GM18505 (cell line): ENCODE data around the gene TAP2.

Experiments
- ATAC-seq: cut with Tn5 transposase; IDR thresholded peaks from one replicate; pipeline ENCODE4 v1.9.1; 2021; ENCODE audit not compliant: unreplicated experiment
- POLR2A ChIP-seq: IDR thresholded peaks from 4 replicates; pipeline ENCODE4 v1.6.1; 2011; ENCODE audit warnings: borderline replicate concordance; ENCODE audit not compliant: insufficient read depth, insufficient read length; ENCODE audit errors: extremely low read depth

TAP2 gene

DNA sequence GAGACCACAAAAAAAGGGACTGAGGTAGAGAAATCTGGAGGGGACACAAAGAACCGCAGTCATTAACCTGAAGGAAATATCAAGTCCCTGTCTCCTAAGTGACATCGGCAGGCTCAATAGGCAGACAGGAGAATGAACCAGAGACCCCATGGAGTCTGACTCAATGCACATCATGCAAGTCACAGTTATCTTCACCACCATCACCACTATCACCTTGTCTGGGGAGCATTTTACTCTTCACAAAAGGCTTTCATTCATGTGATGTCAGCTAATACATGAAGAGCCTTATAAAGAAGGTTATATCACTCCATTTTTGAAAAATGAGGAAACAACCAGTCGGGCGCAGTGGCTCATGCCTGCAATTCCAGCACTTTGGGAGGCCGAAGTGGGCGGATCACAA is 10.6 kb upstream of the TAP2 start:
- no peak for ATAC-seq
- TF ChIP-seq POLR2A = no peak

DNA sequence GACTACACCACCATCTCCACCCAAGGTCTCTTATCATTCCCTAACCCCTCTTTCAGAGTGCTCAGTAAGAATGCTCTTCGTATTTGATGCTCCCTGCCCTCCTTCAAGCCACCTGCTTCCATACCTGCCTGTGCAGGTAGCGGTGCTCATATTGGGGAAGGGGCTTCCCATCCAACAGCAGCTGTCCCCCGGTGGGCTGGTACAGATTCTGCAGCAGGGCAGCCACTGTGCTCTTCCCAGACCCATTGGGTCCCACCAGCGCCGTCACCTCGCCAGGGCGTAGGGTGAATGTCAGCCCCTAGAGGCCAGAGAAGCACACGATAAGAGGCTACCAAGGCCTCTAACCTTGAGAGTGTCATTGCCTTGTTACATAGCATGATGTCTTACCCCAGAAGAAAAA is 9.3 kb upstream of the TAP2 start:
- peak; percentile 13 for TF ChIP-seq POLR2A
- no peak for ATAC-seq

GRCh38 chr6:32847004-32847403 is 8.5 kb upstream of the TAP2 start:
- TF ChIP-seq POLR2A = no peak
- no peak for ATAC-seq

DNA sequence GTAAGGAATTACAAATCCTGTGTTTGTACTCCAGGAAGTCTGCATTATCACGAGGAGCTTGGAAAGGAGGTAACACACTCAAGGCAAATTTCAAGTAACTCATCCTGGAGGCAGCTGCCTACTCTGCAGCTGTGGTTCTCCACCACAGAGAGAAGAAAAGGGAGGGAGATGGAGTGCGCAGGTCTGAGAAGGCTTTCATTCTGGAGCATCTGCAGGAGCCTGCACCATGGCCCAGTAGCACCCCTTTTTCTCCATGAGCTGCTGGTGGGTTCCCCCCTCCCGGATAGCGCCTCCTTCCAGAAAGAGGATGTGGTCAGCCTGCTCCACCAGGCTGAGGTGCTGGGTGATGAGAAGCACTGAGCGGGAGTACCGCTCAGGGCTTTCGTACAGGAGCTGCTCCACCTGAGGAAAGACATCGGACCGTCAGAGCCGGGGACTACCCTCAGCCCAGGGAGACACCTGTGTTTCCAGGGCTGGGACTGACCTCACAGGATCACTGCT is 6.9 kb upstream of the TAP2 start:
- ATAC-seq = no peak
- peak; percentile 76 for TF ChIP-seq POLR2A

GRCh38 chr6:32844839-32845383 is 6.4 kb upstream of the TAP2 start:
- ATAC-seq = no peak
- TF ChIP-seq POLR2A = peak; percentile 84

DNA sequence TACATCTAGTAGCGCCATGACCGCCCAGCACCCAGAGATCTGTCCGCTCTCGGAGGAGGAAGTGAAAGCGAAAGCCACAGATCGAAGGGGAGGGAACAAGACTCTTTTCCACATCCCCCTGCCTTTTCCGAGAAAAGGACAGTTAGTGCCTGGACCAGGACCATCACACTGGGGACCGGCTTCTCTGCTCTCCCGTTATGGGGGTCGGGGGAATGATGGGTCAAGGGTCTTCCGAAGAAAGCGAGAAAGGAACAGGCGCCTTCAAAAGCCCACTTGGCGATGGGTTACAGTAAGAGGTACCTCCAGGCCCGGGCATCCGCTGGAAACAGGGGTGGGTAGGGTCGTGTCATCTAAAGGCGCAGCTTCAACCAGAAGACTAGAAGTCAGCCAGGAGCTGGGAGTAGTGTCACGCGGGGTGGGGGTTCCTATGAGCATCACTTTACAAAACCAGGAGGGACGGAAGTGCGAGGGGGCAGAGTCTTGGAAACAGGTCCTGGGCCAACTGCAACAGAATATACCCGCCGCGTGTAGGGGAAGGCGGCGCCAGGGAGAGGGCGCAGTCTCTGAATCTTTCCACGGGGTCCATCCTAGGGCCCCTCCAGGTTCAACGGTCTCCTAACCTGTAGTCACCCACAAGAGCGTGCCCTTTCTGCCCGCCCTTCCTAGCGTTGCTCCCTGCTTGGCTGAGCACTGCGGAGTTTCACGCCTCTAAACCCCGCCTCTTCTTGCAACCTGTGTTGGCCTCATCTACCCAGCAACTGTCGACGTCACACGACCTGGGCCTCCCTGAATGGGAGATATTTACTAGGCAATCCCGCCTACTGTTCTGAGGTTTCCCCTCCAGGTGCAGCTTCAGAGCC is 5.7 kb upstream of the TAP2 start, which contains the start of gene PSMB8:
Gene PSMB8 (minus strand): TSS at position 69 of the 860 bp plus-strand sequence. CDS start 51 bp downstream, at position 18.
- peak; percentile 96 for TF ChIP-seq POLR2A
- ATAC-seq = peak; percentile 66

DNA sequence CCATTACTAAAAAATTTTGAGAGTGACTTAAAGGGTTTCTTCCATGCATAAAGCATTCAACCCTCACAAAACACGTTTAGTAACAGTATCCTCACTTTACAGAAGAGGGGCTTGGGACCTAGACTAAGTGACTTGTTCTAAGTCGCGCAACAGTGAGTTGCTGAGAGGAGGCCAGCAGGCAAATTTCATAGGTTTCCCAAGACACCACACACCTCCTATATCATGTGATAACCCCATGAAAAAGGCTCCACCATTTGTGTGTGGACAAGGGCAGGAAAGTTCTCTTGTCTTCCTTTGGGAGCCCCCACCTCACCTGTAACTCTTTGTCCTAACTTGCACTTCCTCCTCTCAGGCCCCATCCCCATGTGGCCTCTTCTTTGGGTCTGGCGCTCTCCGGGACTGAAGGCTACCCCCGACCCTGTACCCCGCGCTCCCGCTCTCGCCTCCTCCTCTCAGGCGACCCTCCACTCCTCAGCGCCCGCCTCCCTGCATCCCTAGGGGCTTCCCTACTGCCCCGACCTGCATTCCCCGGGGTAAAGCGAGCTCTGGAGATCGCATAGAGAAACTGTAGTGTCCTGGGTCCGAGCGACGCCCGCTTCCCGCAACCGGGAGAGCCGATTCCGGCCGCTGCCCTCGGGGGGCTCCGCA is 4.9 kb upstream of the TAP2 start:
- no peak for ATAC-seq
- no peak for TF ChIP-seq POLR2A

DNA sequence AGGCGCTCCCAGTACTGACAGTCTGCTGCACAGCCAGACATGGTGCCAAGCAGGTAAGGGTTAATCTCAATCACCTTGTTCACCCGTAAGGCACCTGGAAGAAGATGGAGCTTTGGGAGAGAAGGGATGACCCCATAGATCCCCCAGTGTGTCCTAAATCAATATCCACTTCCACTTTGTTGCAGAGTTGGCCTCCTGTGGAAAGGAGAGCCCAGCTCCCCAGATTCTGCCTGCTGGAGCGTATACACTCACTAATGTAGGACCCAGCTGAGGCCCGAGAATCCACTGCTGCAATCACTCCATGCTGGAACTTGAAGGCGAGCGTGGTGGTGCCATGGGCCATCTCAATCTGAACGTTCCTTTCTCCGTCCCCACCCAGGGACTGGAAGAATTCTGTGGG is 4.2 kb upstream of the TAP2 start:
- no peak for TF ChIP-seq POLR2A

DNA sequence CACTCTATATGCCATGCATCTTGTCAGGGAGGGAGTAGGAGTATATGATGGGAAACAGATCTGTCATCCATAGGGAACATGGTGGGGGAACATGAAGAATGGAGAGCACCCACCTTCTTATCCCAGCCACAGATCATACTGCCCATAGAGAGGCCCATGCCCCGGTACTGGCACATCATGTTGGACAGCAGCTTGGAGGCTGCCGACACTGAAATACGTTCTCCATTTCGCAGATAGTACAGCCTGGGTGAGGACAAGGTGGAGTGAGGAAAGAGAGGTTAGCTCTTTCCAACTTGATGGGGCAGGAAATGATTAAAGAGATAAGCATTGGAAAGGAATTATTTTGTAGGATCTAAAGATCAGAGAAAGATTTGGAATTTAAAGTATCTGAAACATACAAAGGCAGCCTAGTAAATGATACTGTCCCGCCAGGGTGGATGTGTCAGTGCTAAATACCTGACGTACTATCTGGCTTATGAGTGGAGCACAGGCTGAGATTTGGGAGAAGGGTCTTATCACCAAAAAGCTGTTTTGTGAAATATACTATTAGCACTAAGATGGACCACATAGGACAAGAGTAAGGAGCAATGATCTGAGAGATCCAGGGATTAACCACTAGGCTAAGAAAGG is 3.6 kb upstream of the TAP2 start:
- ATAC-seq = no peak
- TF ChIP-seq POLR2A = no peak

More for the DNA sequence above, 4.2 kb upstream of the TAP2 start:
- no peak for ATAC-seq

GRCh38 chr6:32840604-32841246 is 2.2 kb upstream of the TAP2 start:
- ATAC-seq = no peak
- TF ChIP-seq POLR2A = peak; percentile 69

DNA sequence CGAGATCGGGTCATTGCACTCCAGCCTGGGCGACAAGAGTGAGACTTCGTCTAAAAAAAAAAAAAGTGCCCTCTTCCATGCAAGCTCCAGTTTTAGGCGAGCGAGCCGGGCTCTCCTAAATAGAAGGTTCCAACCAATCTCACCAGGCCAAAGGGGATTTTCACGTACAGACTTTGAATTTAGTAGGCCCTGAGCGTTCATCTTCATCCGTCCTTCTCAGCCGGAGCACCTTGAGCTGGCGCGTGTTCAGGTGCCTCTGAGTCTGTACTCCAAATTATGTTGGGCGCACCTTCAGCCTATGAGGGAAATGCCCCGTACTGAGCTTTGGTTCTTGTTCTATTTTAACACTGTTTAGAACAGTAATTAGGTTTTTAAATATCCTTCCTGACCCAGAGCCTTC is 817 bp upstream of the TAP2 start:
- ATAC-seq = no peak
- TF ChIP-seq POLR2A = no peak

DNA sequence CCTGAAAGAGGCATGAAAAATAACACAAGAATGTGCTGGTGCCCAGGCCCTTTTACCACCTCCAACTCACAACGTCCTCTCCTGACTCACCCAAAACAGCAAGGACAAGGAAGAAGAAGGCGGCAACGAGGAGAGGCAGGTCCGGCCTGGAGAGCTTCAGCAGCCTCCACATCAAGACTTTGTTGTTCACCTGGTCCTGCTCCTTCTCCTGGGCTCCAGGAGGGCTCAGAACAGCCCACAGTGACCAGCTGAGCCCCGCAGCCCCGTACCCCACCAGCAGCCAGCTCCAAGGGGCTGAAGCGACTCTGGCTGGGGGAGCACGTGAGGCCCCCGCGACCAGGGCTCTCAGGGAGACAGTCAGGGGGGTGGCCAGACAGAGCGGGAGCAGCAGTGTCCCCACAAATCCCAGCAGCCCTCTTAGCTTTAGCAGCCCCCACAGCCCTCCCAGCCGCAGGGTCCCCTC is 857 bp downstream of the TAP2 start:
- TF ChIP-seq POLR2A = no peak
- no peak for ATAC-seq

- no peak for TF ChIP-seq POLR2A
- no peak for ATAC-seq
Measured at GRCh38 chr6:32836873-32837272, 1.7 kb downstream of the TAP2 start.
